ENCODE measurements around the gene PPA2. TPM values are rescaled to one million over a fixed set of nuclear protein-coding genes. Genes with fewer than 3 reads are reported as not detected.
A peak's percentile ranks its signal among the peaks of the same experiment; 100 is the strongest.
"Not testable (repeated sequence)": the region's sequence is repeated elsewhere in the genome, so short reads cannot be mapped to it uniquely, and the experiment has no call there.

PPA2 gene
- total RNA-seq, 1 experiment from 2014 or later, result 57.0 TPM

DNA sequence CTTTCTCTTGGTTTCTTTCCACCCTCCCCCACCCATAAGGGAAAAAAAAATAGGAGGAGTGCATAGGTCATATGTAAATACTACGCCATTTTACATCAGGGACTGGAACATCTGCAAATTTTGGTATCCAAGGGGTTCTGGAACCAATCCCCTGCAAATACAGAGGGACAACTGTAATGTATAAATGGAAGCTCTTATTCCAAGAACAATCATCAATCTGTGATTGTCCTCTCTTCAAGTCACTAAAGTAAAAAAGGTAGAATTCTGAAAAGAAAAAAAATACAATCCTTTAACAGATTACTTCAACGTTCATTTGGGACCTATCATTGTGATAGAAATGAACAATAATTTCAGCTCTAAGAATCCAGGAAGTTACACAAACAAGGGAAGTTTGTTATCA is 13.6 kb downstream of the PPA2 start:
- no peak for DNase-seq (ENCODE audit: low read depth)

DNA sequence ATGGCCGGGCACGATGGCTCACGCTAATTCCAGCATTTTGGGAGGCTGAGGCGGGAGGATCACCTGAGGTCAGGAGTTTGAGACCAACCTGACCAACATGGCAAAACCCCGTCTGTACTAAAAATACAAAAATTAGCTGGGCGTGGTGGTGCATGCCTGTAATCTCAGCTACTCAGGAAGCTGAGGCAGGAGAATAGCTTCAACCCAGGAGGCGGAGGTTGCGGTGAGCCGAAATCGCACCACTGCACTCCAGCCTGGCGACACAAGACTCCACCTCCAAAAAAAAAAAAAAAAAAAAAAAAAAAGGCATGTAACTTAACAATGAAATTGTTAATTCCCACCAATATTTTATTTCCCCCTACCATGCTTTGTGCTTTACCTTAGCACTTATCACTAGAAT is 15.3 kb downstream of the PPA2 start:
- not testable (repeated sequence) for DNase-seq (ENCODE audit: low read depth)

DNA sequence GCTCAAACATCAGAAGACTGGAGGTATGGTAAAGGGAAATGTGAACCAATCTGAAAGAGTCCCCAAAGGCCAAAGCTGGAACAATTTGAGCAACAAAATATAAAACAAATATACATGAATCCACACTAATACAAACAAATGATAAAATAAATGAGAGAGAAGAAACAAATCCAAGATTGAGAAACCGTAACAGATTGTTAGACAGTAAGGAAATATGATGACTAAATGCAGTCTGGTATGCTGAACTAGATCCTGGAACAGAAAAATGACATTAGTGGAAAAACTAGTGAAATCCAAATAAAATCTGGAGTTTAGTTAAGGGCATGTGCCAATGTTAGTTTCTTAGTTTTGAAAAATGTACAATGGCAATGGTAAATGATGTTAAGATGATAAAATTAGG is 15.9 kb downstream of the PPA2 start:
- no peak for DNase-seq (ENCODE audit: low read depth)

DNA sequence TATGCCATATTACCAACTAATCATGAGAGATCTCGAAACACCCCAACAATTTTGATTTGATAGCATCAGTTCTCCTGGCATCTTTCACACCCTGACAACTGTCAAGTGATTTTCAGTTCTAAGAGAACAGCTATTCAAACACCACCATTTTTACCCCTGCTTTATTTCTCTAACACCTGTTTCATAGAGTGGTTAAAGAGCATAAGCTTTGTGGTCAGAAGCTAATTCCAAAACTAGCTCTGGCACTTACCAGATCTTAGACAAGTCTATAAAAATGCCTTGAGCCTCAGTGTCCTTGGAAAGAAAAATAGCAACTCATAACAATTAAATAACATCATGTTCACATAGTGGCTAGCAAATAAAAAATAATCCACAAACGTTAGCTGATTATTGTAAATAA is 17.9 kb downstream of the PPA2 start:
- no peak for DNase-seq (ENCODE audit: low read depth)

DNA sequence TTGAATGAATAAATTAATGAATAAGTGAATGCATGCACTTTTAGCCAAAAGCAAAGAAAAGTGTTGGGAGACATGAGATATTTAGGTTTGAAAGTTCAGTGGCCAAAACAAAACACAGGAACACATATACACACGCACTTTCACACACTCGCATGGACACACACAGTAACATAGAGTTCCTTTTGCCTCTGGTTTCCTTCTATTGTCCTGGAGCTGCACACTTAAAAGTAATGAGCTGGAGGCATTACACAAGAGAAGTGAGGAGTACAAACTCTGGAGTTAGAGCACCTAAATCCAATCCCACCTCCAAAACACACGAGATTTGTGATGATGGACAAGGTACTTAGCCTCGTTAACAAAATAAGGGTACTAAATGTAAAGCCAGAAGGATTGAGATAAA is 18.7 kb downstream of the PPA2 start:
- no peak for DNase-seq (ENCODE audit: low read depth)

DNA sequence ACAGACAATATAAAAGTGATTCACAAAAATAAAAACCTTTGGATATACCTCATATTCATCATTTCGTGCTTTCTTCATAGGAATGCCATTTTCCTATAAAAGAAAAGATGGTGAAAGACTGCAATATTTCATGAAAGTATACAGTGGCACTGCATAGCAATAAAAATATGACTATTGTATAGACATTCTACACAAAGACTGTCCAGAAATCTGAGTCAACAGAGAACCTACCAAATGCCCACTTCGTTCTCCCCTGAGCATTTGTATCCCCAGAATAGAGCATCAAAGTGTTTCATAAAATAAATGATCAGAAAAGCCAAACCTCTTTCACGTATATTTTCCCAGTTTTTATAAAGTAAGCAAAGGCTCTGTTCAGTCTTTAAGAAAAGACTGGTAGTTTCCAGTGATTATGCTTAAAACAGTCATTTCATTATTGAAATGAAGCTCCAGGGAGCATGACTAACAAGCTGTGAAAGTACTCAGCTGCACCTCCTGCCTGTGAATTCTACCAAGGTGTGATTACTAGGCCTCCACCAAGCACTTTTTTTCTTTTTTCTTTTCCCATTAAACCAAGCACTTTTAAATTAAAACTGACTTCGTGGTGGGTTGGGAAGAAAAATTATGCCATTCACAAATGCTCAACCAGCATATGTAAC is 20.2 kb downstream of the PPA2 start:
- no peak for DNase-seq (ENCODE audit: low read depth)

DNA sequence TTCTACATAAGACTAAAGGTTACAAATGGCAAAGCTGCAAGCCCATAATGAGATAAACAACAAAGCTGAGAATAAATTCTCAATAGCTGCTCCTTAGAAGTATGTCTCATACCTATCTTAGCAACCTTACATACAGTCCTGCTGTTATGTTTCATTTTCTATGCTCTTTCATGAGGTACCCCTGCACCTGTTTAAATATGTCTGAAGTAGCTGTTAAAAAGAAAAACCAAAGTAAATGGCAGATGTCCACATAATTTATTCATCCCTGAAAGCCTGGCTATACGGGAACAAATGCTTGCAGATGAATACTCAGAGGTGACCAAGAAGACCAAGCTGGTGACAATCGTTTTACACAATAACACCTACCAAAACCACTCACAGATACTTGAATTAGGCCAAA is 22.5 kb downstream of the PPA2 start:
- DNase-seq (ENCODE audit: low read depth), result no peak

DNA sequence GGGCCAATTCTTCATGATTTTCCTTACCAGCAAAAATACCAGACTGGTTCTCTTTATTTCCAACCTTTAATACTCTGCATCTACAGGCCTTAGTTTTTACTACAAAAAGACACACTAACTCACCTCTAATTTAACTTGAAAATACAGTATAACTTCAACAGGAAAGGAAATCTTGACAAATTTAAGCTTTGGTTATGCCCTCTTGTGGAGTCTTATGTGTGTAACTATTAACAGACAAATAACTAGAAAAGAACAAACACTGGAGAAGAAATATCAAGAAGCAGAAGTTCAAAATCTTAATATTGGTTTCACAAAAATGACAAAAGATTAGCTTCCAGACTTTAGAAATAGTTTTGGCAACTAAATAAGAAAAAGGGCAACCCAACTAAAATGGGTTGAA is 33.0 kb downstream of the PPA2 start:
- DNase-seq (ENCODE audit: low read depth), result no peak

DNA sequence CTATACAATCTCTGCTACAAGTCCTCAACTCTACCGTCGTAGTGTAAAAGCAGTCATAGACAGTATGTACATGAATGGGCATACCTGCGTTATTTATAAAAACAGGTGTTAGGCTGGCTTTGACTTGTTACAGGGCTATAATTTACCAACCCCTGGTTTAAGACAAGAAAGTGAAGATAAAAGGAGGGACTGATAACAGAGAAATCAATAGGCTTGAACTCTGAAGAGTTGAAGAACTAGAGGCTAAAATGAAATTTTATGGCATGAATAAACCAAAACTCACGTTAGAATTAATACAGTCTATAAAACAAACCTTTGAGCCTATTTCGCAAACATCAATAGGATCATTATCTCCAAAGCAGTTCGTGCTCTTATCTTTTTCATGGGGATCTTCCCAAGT is 36.2 kb downstream of the PPA2 start:
- no peak for DNase-seq (ENCODE audit: low read depth)

DNA sequence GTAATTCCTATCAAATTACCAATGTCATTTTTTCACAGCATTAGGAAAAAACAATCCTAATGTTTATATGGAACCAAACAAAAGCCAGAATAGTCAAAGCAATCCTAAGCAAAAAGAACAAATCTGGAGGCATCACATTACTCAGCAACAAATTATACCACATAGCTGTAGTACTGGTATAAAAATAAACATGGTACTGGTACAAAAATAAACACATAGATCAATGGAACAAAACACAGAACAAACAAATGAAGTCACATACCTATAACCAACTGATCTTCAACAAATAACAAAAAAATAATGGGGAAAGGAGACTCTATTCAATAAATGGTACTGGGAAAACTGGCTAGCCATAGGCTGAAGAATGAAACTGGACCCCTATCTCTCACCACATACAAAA is 37.4 kb downstream of the PPA2 start:
- no peak for DNase-seq (ENCODE audit: low read depth)

DNA sequence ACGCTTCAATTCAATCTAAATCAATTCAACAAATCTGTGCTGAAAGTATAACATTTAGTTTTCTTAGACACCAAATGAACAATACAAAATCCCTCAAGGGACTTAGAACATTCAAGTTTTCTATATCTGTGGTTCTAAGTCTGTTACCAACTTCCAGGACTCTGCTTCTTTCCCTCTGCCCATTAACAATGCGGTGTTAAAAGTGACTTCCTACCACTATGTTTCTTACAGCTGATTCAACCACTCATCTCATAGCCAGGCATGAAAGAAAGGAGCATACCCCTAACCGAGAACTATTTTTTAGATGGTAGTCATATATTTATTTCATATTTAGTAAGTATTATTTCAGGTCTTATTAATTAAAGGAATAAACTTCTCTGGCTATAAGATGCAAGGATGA is 38.9 kb downstream of the PPA2 start:
- no peak for DNase-seq (ENCODE audit: low read depth)

DNA sequence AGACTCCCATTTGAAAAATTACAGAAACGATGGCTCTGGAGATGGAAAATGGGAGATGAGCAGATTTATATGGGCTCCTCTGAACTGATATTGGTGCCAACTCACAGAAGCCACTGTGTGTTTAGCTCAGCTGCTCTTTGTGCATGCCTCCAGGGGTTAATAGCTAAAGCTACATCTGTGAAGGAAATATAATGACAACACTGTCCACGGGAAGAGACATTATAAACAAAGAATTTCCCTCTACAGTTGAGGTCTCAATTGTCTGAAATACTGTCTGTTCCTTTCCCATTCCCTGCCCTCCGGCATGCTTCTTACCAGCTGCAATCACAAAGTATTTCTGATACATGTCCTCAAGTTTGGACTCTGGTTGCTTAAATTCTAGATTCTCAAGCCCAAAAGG is 40.4 kb downstream of the PPA2 start:
- DNase-seq (ENCODE audit: low read depth), result no peak

DNA sequence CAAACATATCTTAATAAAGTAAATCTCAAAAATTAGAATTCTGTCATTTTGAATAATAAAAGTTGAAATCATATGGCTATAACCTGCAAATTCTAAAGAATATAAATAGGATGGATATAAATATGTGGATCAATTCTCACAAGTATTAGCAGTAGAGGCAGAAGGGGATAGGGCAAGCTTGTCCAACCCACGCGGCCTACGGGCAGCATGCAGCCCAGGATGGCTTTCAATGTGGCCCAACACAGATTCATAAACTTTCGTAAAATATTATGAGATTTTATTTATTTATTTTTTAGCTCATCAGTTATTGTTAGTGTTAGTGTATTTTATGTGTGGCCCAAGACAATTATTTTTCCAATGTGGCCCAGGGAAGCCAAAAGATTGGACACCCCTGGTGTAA is 41.4 kb downstream of the PPA2 start:
- no peak for DNase-seq (ENCODE audit: low read depth)

DNA sequence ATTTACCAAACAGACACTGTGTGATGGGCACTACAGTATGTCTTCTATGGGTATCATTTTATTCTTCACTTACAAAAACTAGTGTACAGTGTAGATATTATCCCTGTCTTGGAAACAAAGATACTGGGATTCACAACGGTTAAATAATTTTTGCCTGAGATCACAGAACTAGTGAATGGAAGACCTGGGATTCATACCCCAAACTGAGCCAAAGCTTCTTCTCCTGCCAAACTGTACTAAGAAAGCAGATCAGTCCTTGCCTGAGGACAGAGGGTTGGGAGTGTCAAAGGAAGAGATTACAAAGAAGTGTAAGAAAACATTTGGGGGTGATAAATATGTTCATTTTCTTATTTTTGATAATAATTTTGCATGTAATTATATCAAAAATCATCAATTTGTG is 43.1 kb downstream of the PPA2 start:
- no peak for DNase-seq (ENCODE audit: low read depth)

DNA sequence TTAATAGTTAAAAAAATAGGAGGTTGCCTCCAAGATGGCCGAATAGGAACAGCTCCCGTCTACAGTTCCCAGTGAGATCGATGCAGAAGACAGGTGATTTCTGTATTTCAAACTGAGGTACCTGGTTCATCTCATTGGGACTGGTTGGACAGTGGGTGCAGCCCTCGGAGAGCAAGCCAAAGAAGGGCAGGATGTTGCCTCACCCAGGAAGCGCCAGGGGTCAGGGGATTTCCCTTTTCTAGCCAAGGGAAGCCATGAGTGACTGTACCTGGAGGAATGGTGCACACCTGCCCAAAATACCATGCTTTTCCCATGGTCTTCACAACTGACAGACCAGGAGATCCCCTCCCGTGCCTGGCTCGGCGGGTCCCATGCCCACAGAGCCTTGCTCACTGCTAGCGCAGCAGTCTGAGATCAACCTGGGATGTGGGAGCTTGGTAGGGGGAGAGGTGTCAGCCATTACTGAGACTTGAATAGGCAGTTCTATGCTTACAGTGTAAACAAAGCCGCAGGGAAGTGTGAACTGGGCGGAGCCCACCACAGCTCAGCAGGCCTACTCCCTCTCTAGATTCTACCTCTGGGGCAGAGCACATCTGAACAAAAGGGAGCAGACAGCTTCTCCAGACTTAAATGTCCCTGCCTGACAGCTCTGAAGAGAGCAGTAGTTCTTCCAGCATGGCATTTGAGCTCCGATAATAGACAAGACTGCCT is 47.5 kb downstream of the PPA2 start:
- no peak for DNase-seq (ENCODE audit: low read depth)

DNA sequence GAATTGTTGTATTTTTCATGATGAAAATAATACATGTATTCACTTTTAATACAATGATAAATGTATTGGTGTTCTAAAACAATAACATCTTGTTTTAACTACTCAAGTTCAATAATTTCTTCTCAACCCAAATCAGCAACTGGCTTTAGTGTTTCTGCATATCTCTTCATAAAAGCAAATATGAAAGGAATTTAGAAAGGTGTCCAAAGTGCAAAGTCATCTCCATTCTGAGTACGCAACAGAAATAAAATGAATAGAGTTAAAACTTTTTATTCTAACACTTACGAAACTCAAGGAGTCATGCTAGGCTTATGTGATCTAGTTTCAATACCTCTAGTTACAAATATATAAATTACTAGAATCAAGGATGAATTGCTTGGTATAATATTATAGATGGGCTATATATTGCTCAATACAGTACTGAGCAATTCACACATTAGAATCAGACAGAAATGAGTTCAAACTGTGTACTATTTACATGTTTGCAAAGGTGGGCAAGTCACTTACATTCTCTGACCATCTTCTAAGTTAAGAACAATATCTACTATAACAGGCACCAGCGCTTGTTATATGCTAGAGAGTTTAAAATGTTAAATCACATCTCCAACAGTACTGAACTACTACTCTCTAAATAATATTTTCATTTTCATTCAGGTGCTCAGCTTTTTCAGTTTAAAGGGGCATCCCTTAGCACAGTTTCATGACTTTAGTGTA is 51.5 kb downstream of the PPA2 start:
- DNase-seq (ENCODE audit: low read depth), result no peak

DNA sequence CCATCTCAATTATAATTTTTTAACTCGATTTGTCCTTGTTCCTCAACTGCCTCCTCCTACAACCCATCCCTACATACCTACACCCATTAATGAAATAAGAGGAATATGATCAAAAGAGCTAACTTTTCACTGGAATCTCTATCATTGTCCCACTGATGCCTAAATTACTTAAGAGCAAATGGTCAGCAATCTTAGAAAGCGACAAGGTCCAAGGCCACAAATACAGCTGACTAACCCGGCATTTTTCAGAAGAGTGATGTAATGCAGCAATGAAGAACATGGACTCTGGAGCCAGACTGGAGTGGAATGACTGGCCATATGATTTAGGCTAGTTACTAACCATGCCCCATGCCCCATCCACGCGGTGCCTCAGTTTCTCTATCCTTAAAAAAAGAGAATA is 56.2 kb downstream of the PPA2 start:
- DNase-seq (ENCODE audit: low read depth), result no peak

DNA sequence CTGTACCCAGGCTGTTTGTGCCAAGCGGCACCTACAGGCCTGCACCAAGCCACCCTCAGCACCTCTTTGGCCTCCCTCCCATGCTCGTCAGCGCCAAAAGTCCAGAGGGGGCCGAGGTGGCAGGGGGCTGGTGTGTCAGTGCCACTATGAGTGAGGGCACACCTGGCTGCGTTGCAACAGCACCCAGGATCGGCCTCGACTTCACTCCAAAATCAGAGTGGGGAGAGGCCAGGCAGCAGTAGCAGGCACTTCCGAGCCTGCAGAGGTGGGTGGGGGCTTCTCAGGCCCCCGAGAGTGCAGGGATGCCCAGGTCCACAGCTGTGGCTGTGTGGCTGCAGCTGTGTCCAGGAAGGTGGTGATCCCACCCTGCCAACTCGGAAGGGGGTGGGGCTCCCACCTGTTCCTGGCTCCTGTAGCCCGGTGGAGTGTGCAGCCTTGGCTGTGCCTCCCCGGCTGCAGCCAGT is 58.5 kb downstream of the PPA2 start:
- no peak for DNase-seq (ENCODE audit: low read depth)

DNA sequence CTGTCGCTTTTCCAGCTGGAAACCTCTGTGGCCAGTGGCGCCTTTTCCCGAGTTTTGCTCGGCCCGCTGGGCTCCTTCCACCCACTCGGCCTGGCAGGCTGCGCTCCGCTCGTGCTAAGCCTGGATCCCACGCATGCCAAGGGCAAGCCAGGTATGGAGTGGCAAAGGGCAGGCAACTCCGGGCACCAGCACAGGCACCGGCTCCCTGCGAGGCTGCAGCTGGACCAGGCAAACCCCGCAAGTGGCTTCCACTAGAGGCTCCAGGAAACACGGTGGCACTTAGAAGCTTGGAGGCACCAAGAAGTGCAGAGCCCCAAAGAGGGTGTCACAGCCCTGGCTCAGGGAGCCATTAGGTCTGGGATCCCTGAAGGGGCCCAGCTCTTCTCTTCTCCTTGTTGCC is 59.5 kb downstream of the PPA2 start:
- no peak for DNase-seq (ENCODE audit: low read depth)

DNA sequence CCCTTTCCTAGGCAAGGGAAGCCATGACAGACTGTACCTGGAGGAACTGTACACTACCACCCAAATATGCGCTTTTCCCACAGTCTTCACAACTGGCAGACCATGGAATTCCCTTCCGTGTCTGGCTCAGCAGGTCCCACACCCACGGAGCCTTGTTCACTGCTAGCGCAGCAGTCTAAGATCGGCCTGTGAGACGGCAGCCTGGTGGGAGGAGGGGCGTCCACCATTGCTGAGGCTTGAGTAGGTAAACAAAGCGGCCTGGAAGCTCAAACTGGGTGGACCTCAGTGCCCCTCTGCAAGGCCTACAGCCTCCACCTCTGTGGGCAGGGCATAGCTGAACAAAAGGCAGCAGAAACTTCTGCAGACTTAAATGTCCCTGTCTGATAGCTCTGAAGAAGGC is 64.7 kb downstream of the PPA2 start:
- DNase-seq (ENCODE audit: low read depth), result not testable (repeated sequence)

DNA sequence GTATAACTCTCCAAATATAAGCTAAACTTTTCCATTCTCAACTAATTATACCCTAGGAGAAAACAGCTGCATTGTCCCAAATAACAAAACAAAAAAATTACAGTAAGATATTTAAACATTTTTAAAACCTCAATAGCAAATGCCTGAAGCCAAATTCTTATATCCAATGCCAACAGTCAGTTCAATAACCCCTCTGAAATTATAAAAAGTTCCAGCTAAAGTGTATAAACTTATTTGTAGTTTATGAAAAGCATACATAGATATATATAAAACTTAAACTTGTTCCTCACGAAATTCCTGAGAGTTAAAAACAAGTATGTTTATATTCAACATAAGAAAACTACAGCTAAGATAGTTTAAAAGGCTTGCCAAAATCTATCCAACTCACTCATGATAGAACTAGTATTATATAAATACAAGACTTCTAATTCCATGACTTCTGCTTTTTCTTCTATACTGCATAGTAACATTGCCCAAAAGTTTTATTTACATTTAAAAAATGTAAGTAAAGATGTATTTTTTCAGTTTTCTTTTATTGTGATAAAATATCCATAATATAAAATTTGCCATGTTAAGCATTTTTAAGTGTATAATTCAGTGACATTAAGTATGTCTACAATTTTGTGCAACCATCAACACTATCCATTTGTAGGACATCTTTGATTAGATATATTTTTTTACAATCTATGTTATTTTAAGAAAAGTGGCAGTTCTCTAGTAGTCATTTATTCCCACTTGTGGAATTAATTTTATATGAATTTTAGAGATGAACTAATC is 72.8 kb downstream of the PPA2 start:
- no peak for DNase-seq (ENCODE audit: low read depth)

DNA sequence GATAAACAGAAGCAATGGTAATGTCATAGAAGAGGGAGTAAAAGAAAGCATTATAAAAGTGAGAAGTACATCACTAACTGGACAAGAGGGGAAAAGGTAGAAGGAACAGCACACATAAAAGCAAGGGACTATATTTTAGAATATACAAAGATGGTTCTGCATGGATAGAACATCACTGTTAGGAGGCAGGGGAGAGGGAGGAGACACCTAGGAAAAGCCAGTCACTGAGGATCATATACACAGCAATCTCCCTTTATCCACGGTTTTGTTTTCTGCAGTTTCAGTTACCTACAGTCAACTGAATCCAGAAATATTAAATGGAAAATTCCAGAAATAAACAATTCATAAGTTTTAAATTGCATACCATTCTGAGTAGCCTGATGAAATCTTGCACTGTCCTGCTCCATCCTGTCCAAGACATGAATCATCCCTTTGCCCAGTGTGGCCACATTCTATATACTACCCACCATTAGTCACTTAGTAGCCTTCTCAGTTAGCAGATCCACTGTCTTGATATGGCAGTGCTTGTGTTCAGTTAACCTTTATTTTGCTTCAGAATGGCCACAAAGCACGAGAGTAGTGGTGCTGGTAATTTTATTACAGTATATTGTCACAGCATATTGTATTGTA is 74.2 kb downstream of the PPA2 start:
- peak; percentile 17 for DNase-seq (ENCODE audit: low read depth)
